ENCODE results near the gene ZFHX3. TPM values are rescaled to one million over a fixed set of nuclear protein-coding genes. Genes with fewer than 3 reads are reported as not detected.
"Not testable (repeated sequence)": the region's sequence is repeated elsewhere in the genome, so short reads cannot be mapped to it uniquely, and the experiment has no call there.

ZFHX3 gene
- total and polyA plus RNA-seq, 10 of the 15 experiments (the other 5 are each of a cell fraction or from before 2014, with no cell fraction given): 0.68 to 8.6 (median 2.0) TPM

- H3K36me3 ChIP-seq (ENCODE audit: control insufficient read depth in 2 of 2, insufficient read depth in 2 of 2, low read length in 1 of 2); POLR2A ChIA-PET; DNase-seq (ENCODE audit: low read depth, low spot score); H3K9me3 ChIP-seq (replicated peaks; ENCODE audit: control insufficient read depth, insufficient read depth, low read length); intact Hi-C loops (cut with micrococcal nuclease; ENCODE audit: unreplicated experiment); H3K27ac ChIP-seq (ENCODE audit: control insufficient read depth, insufficient read depth); H3K4me2 ChIP-seq (ENCODE audit: control insufficient read depth, insufficient read depth); H4K20me1 ChIP-seq (ENCODE audit: control insufficient read depth, insufficient read depth); H3K27me3 ChIP-seq (replicated peaks in 1 of 2; ENCODE audit: control insufficient read depth in 2 of 2, insufficient read depth in 2 of 2, low read length in 1 of 2); RAD21 ChIA-PET (ENCODE audit: unreplicated experiment); H3K79me2 ChIP-seq (ENCODE audit: control insufficient read depth, insufficient read depth, low read length); H2AFZ ChIP-seq (ENCODE audit: control insufficient read depth, low read depth, low read length); BruUV-seq (replicated peaks); FAIRE-seq; in situ Hi-C loops (cut with MboI); H3K4me3 ChIP-seq; H3K4me1 ChIP-seq (ENCODE audit: control insufficient read depth, insufficient read depth, low read length); H3K9ac ChIP-seq (ENCODE audit: control insufficient read depth, insufficient read depth, low read length): not testable (repeated sequence)
- ChIA-PET SMC1A (ENCODE audit: uncharacterized antibody, unreplicated experiment) (interaction anchor here (1.1 kb wide), 1 partner anchor 87 kb away, joined by 3 read pairs; no protein-coding TSS in a partner anchor), CTCF (interaction anchor here (1.1 kb wide), 1 partner anchor 300 kb away, joined by 3 read pairs; no protein-coding TSS in a partner anchor)
- ATAC-seq: peak; percentile 39
- WGBS (ENCODE audit: insufficient coverage, insufficient replicate concordance, low lambda C conversion rate, missing lambda C conversion rate): 43% methylated on average over 4 of the region's 4 CpGs
Measured at GRCh38 chr16:73082634-73083051, 34.7 kb upstream of the ZFHX3 start.

- FAIRE-seq: no peak
- in situ Hi-C loops (cut with MboI): no loop called here
- intact Hi-C loops (cut with micrococcal nuclease; ENCODE audit: unreplicated experiment): no loop called here
Measured at GRCh38 chr16:73080931-73081330, 33.0 kb upstream of the ZFHX3 start.

More at GRCh38 chr16:73080931-73081330, 33.0 kb upstream of the ZFHX3 start:
- H3K4me3 ChIP-seq: no peak overlapping the region
- no peak overlapping the region for H3K9ac ChIP-seq (ENCODE audit: control insufficient read depth, insufficient read depth, low read length)
- H3K79me2 ChIP-seq (ENCODE audit: control insufficient read depth, insufficient read depth, low read length): no peaks in the 10 kb centered on the region
- RAD21 ChIA-PET (ENCODE audit: unreplicated experiment): no interaction called here
- no TSS peak for BruUV-seq (replicated peaks)
- DNase-seq (ENCODE audit: low read depth, low spot score): no peak
- no peaks in the 10 kb centered on the region for H3K4me1 ChIP-seq (ENCODE audit: control insufficient read depth, insufficient read depth, low read length)
- CTCF ChIA-PET: no interaction called here
- SMC1A ChIA-PET (ENCODE audit: uncharacterized antibody, unreplicated experiment): no interaction called here
- no peaks in the 10 kb centered on the region for H3K27me3 ChIP-seq (replicated peaks in 1 of 2; ENCODE audit: control insufficient read depth in 2 of 2, insufficient read depth in 2 of 2, low read length in 1 of 2)
- no peak for TF ChIP-seq E2F8 (IDR thresholded peaks at IDR 0.05; ENCODE audit: low read depth, partially characterized antibody)
- TF ChIP-seq ZBTB33 (IDR thresholded peaks at IDR 0.05): no peak
- TF ChIP-seq E4F1 (IDR thresholded peaks at IDR 0.05; ENCODE audit: borderline replicate concordance, partially characterized antibody): no peak
- TF ChIP-seq CREB1 (IDR thresholded peaks at IDR 0.05; ENCODE audit: low read depth): no peak
- H2AFZ ChIP-seq (ENCODE audit: control insufficient read depth, low read depth, low read length): no peak overlapping the region
- no peaks in the 10 kb centered on the region; the same call in 2 of the 3 replicates for H3K9me3 ChIP-seq (replicated peaks; ENCODE audit: control insufficient read depth, insufficient read depth, low read length)
- H3K27ac ChIP-seq (ENCODE audit: control insufficient read depth, insufficient read depth): no peak overlapping the region
- ATAC-seq: no peak
- H3K36me3 ChIP-seq (ENCODE audit: control insufficient read depth in 2 of 2, insufficient read depth in 2 of 2, low read length in 1 of 2): no peaks in the 10 kb centered on the region
- H3K4me2 ChIP-seq (ENCODE audit: control insufficient read depth, insufficient read depth): no peak overlapping the region
- 5% methylated on average over 1 of the region's 1 CpG for WGBS (ENCODE audit: insufficient coverage, insufficient replicate concordance, low lambda C conversion rate, missing lambda C conversion rate)
- POLR2A ChIA-PET: no interaction called here
- H4K20me1 ChIP-seq (ENCODE audit: control insufficient read depth, insufficient read depth): no peaks in the 10 kb centered on the region
